ENCODE measurements around the gene CD300C.

- no peak for TF ChIP-seq ZNF529 (tag by site-specific recombination; IDR thresholded peaks at IDR 0.05; ENCODE audit: insufficient replicate concordance)
- TF ChIP-seq CTCF (tag by site-specific recombination; IDR thresholded peaks at IDR 0.05), result no peak
- no peak for TF ChIP-seq KLF1 (tag by site-specific recombination; IDR thresholded peaks at IDR 0.05)
- no peak for TF ChIP-seq ZNF37A (tag by site-specific recombination; IDR thresholded peaks at IDR 0.05)
- TF ChIP-seq ZNF677 (tag by site-specific recombination; IDR thresholded peaks at IDR 0.05), result no peak
- TF ChIP-seq ZNF544 (tag by site-specific recombination; IDR thresholded peaks at IDR 0.05), result no peak
- no peak for TF ChIP-seq ZNF274 (IDR thresholded peaks at IDR 0.05; ENCODE audit: low read length)
- TF ChIP-seq ZNF274 (tag by site-specific recombination; IDR thresholded peaks at IDR 0.05; ENCODE audit: borderline replicate concordance), result no peak
- TF ChIP-seq ZNF391 (tag by site-specific recombination; IDR thresholded peaks at IDR 0.05; ENCODE audit: borderline replicate concordance, low read depth), result no peak
Observed at GRCh38 chr17:74522381-74523105, 23.4 kb downstream of the CD300C start.
